ENCODE measurements around the gene DAD1. TPM values are rescaled to one million over a fixed set of nuclear protein-coding genes. Genes with fewer than 3 reads are reported as not detected.

The DAD1 gene
- total RNA-seq, 2 experiments from 2014 or later: 117 to 154 TPM

DNA sequence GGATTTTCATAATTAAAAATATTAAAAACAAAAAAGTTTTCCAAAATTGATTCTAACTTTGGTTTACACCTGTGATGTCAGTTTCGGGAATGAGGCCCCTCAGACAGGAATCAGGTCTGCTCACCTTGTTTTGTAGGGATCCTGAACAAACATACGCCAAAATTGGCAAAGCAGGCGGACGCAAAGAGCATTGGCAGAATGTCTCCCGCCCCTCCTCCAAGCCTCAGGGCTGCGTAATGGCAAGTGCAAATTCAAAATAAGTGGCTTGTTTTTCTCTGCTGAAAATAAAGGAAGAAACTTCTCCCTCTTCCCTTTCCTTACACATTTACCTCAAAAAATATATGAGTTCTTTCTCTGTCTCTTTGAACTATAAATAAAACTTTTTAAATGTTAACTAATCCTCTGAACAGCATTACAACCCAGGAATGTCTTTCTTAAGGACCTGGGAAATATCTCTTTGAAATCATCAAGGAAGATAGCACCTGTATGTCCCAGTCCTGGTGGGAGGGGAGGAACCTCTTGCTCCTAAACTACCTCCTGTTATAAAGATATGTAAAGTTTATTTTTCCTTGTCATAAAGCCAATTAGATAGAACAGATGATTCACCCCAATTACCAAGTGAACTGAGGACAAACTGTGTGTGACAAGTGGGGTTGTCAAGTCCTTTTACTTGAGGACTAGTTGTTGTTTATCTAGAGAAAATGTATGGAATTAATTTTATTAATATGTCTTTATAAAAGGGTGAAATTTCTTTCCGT is 38.7 kb upstream of the DAD1 start:
- H3K4me3 ChIP-seq (ENCODE audit: low read depth, low read length, poor library complexity, severe bottlenecking): no peak overlapping the region
- TF ChIP-seq, protein P1, sequence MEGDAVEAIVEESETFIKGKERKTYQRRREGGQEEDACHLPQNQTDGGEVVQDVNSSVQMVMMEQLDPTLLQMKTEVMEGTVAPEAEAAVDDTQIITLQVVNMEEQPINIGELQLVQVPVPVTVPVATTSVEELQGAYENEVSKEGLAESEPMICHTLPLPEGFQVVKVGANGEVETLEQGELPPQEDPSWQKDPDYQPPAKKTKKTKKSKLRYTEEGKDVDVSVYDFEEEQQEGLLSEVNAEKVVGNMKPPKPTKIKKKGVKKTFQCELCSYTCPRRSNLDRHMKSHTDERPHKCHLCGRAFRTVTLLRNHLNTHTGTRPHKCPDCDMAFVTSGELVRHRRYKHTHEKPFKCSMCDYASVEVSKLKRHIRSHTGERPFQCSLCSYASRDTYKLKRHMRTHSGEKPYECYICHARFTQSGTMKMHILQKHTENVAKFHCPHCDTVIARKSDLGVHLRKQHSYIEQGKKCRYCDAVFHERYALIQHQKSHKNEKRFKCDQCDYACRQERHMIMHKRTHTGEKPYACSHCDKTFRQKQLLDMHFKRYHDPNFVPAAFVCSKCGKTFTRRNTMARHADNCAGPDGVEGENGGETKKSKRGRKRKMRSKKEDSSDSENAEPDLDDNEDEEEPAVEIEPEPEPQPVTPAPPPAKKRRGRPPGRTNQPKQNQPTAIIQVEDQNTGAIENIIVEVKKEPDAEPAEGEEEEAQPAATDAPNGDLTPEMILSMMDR (conservative IDR thresholded peaks at IDR 0.05; ENCODE audit: low read length): no peak
- no peak for TF ChIP-seq EZH2phosphoT487 (IDR thresholded peaks at IDR 0.05; ENCODE audit: borderline replicate concordance, low read depth, low read length)
- no peaks in the 10 kb centered on the region for H3K9me2 ChIP-seq (ENCODE audit: insufficient read depth, low read length)
- no peaks in the 10 kb centered on the region for H3K9me3 ChIP-seq (ENCODE audit: low read length)
- intact Hi-C loops (cut with micrococcal nuclease; ENCODE audit: unreplicated experiment): no loop called here
- no peaks in the 10 kb centered on the region for H3K36me3 ChIP-seq (ENCODE audit: insufficient read depth, low read length)
- no peak overlapping the region for H3K4me2 ChIP-seq (ENCODE audit: low read length)
- no peaks in the 10 kb centered on the region for H3K79me2 ChIP-seq (ENCODE audit: insufficient read depth, low read depth, low read length)
- POLR2A ChIA-PET: no interaction called here
- CTCF ChIA-PET (ENCODE audit: unreplicated experiment): no interaction called here
- H4K20me1 ChIP-seq (ENCODE audit: insufficient read depth, low read length): no peaks in the 10 kb centered on the region
- no peak overlapping the region for H2AFZ ChIP-seq (ENCODE audit: low read length)
- H3K27ac ChIP-seq (ENCODE audit: low read depth, low read length, poor library complexity, severe bottlenecking): no peak overlapping the region
- BruUV-seq (replicated peaks): no TSS peak
- no peaks in the 10 kb centered on the region for H3K4me1 ChIP-seq (ENCODE audit: insufficient read depth, low read length, poor library complexity, severe bottlenecking)
- no peak for DNase-seq (ENCODE audit: low spot score)

GRCh38 chr14:22626590-22626989 is 37.6 kb upstream of the DAD1 start:
- Histone ChIP-seq H3K9me2 (ENCODE audit: insufficient read depth, low read length) (no peaks in the 10 kb centered on the region), H2AFZ (ENCODE audit: low read length) (no peak overlapping the region), H3K36me3 (ENCODE audit: insufficient read depth, low read length) (no peaks in the 10 kb centered on the region), H3K4me1 (ENCODE audit: insufficient read depth, low read length, poor library complexity, severe bottlenecking) (no peaks in the 10 kb centered on the region), H3K79me2 (ENCODE audit: insufficient read depth, low read depth, low read length) (no peaks in the 10 kb centered on the region), H3K9me3 (ENCODE audit: low read length) (no peaks in the 10 kb centered on the region), H3K27ac (ENCODE audit: low read depth, low read length, poor library complexity, severe bottlenecking) (no peak overlapping the region), H4K20me1 (ENCODE audit: insufficient read depth, low read length) (no peaks in the 10 kb centered on the region), H3K4me3 (ENCODE audit: low read depth, low read length, poor library complexity, severe bottlenecking) (no peak overlapping the region), H3K4me2 (ENCODE audit: low read length) (no peak overlapping the region)
- TF ChIP-seq, protein P1 (conservative IDR thresholded peaks at IDR 0.05; ENCODE audit: low read length): no peak
- TF ChIP-seq EZH2phosphoT487 (IDR thresholded peaks at IDR 0.05; ENCODE audit: borderline replicate concordance, low read depth, low read length): no peak
- CTCF ChIA-PET (ENCODE audit: unreplicated experiment): no interaction called here
- intact Hi-C loops (cut with micrococcal nuclease; ENCODE audit: unreplicated experiment): no loop called here
- no peak for DNase-seq (ENCODE audit: low spot score)
- POLR2A ChIA-PET: interaction anchor here (0.7 kb wide), 1 partner anchor 10 kb away, joined by 3 read pairs; no protein-coding TSS in a partner anchor
- BruUV-seq (replicated peaks): no TSS peak

GRCh38 chr14:22623047-22623446 is 34.0 kb upstream of the DAD1 start:
- TF ChIP-seq EZH2phosphoT487 (IDR thresholded peaks at IDR 0.05; ENCODE audit: borderline replicate concordance, low read depth, low read length): no peak
- TF ChIP-seq, protein P1 (conservative IDR thresholded peaks at IDR 0.05; ENCODE audit: low read length): no peak
- H3K27ac ChIP-seq (ENCODE audit: low read depth, low read length, poor library complexity, severe bottlenecking): no peak overlapping the region
- H3K79me2 ChIP-seq (ENCODE audit: insufficient read depth, low read depth, low read length): no peaks in the 10 kb centered on the region
- H3K4me3 ChIP-seq (ENCODE audit: low read depth, low read length, poor library complexity, severe bottlenecking): no peak overlapping the region
- no peaks in the 10 kb centered on the region for H3K36me3 ChIP-seq (ENCODE audit: insufficient read depth, low read length)
- ChIA-PET POLR2A (no interaction called here), CTCF (ENCODE audit: unreplicated experiment) (no interaction called here)
- no peaks in the 10 kb centered on the region for H4K20me1 ChIP-seq (ENCODE audit: insufficient read depth, low read length)
- H3K9me2 ChIP-seq (ENCODE audit: insufficient read depth, low read length): no peaks in the 10 kb centered on the region
- H3K9me3 ChIP-seq (ENCODE audit: low read length): no peaks in the 10 kb centered on the region
- intact Hi-C loops (cut with micrococcal nuclease; ENCODE audit: unreplicated experiment): no loop called here
- H2AFZ ChIP-seq (ENCODE audit: low read length): no peak overlapping the region
- H3K4me2 ChIP-seq (ENCODE audit: low read length): no peak overlapping the region
- no TSS peak for BruUV-seq (replicated peaks)
- no peak for DNase-seq (ENCODE audit: low spot score)
- H3K4me1 ChIP-seq (ENCODE audit: insufficient read depth, low read length, poor library complexity, severe bottlenecking): no peaks in the 10 kb centered on the region

Measured in OCI-LY7 (cell line).